SK-N-SH treated with all-trans-retinoic acid at 6 μM for 48 hours (cell line): ENCODE data around the gene AKAP7.

Source experiments
- CSDC2 ChIP-seq: fragments of 250-450 bp; sonication (Bioruptor Pico); IDR thresholded peaks from 2 replicates; pipeline ENCODE4 v1.5.0; 2020; ENCODE audit warnings: mild to moderate bottlenecking, moderate library complexity
- CSRNP3 ChIP-seq: fragments of 250-450 bp; sonication (Bioruptor Pico); IDR thresholded peaks from 2 replicates; pipeline ENCODE4 v1.5.1; 2021; ENCODE audit warnings: mild to moderate bottlenecking, moderate library complexity
- SNAI2 ChIP-seq: fragments of 250-450 bp; sonication (Bioruptor Pico); IDR thresholded peaks from 2 replicates; pipeline ENCODE4 v1.5.0; 2020; ENCODE audit warnings: mild to moderate bottlenecking, moderate library complexity

- TF ChIP-seq SNAI2 (CRISPR knock-in tag) (no peak), CSDC2 (CRISPR knock-in tag) (no peak), CSRNP3 (no peak)
Measured at GRCh38 chr6:131268303-131268702, 133.0 kb downstream of the AKAP7 start.
